DMS79 (cell line): ENCODE data around the gene SYNE1.

Experiments used
- DNase-seq: peaks from one replicate; lab custom pipeline; 2025; lab: John Stamatoyannopoulos, UW

Gene SYNE1

GRCh38 chr6:152136449-152136825 lies 500.7 kb downstream of the SYNE1 start:
- no peak for DNase-seq

- DNase-seq = no peak
Measured at GRCh38 chr6:152135755-152136448, 501.3 kb downstream of the SYNE1 start.

- no peak for DNase-seq
Measured at GRCh38 chr6:152130441-152130840, 506.7 kb downstream of the SYNE1 start.

GRCh38 chr6:152129691-152130151 lies 507.4 kb downstream of the SYNE1 start:
- DNase-seq = no peak

GRCh38 chr6:152127432-152128165 lies 509.6 kb downstream of the SYNE1 start:
- DNase-seq = no peak

GRCh38 chr6:152124429-152125074 lies 512.6 kb downstream of the SYNE1 start:
- DNase-seq = no peak

- no peak for DNase-seq
Measured at GRCh38 chr6:152123076-152123475, 514.1 kb downstream of the SYNE1 start.

GRCh38 chr6:152122434-152122833 lies 514.7 kb downstream of the SYNE1 start:
- DNase-seq = no peak

GRCh38 chr6:152121910-152122309 lies 515.3 kb downstream of the SYNE1 start:
- DNase-seq = no peak

- DNase-seq = no peak
Measured at GRCh38 chr6:152119831-152120230, 517.3 kb downstream of the SYNE1 start.

- DNase-seq = no peak
Measured at GRCh38 chr6:152118678-152119077, 518.5 kb downstream of the SYNE1 start.

- no peak for DNase-seq
Measured at GRCh38 chr6:152118224-152118623, 518.9 kb downstream of the SYNE1 start.

GRCh38 chr6:152117156-152118133 lies 519.7 kb downstream of the SYNE1 start:
- no peak for DNase-seq

GRCh38 chr6:152112491-152113261 lies 524.5 kb downstream of the SYNE1 start:
- no peak for DNase-seq

GRCh38 chr6:152110886-152111820 lies 526.0 kb downstream of the SYNE1 start:
- DNase-seq = no peak

- no peak for DNase-seq
Measured at GRCh38 chr6:152107973-152108372, 529.2 kb downstream of the SYNE1 start.

- DNase-seq = no peak
Measured at GRCh38 chr6:152100183-152100618, 537.0 kb downstream of the SYNE1 start.

- DNase-seq = no peak
Measured at GRCh38 chr6:152099446-152100182, 537.5 kb downstream of the SYNE1 start.

- no peak for DNase-seq
Measured at GRCh38 chr6:152098683-152099082, 538.5 kb downstream of the SYNE1 start.
